Progenitor cell of endocrine pancreas (in vitro differentiated cells): ENCODE data around the gene OR52L1. TPM values are rescaled to one million over a fixed set of nuclear protein-coding genes. Genes with fewer than 3 reads are reported as not detected.

Source experiments
- DNase-seq: peaks from one replicate; pipeline ENCODE4 v3.0.0; 2021; ENCODE audit warnings: low spot score; ENCODE audit not compliant: unreplicated experiment
- H3K27ac Mint-ChIP-seq: 2 replicates; pipeline ENCODE4 v1.8.0; 2021; ENCODE audit warnings: mild to moderate bottlenecking, moderate library complexity, mixed read lengths
- H3K27me3 Mint-ChIP-seq: 2 replicates; pipeline ENCODE4 v1.8.0; 2021; ENCODE audit warnings: mixed read lengths
- H3K36me3 Mint-ChIP-seq: 2 replicates; pipeline ENCODE4 v1.8.0; 2022; ENCODE audit warnings: mixed read lengths; ENCODE audit not compliant: insufficient read depth
- H3K4me1 Mint-ChIP-seq: 2 replicates; pipeline ENCODE4 v1.8.0; 2021; ENCODE audit warnings: low read depth, mixed read lengths
- H3K4me3 Mint-ChIP-seq: 2 replicates; pipeline ENCODE4 v1.8.0; 2021; ENCODE audit warnings: low read depth, mild to moderate bottlenecking, moderate library complexity, mixed read lengths
- H3K9me3 Mint-ChIP-seq: 2 replicates; pipeline ENCODE4 v1.8.0; 2021; ENCODE audit warnings: low read depth, mixed read lengths
- long read RNA-seq: library from polyadenylated mRNA; unstranded; transcript quantifications from one replicate; pipeline ENCODE4 v2.0.0, GENCODE V29; 2020
- total RNA-seq: library from RNA; stranded (reverse); gene quantifications from 2 replicates; pipeline ENCODE4 v1.2.1, GENCODE V29; 2021
- TF ChIP-seq, protein P1 (sequence below): fragments of 200-600 bp; sonication (generic); IDR thresholded peaks from one replicate; pipeline ENCODE4 v1.5.0; 2021; ENCODE audit warnings: antibody characterized with exemption, mild to moderate bottlenecking; ENCODE audit not compliant: unreplicated experiment

OR52L1 gene
- not detected in 2 replicates for total RNA-seq
- long read RNA-seq, result 0 reads

- Mint-ChIP-seq H3K4me1 (peaks cover 3% of the 10 kb centered on the region), H3K9me3 (peaks cover 3% of the 10 kb centered on the region), H3K27ac (no peak within 1 kb of the TSS), H3K4me3 (no peak within 1 kb of the TSS), H3K36me3 (no peaks in the 10 kb centered on the region), H3K27me3 (peaks cover 8% of the 10 kb centered on the region)
- no peak for DNase-seq
- TF ChIP-seq, protein P1, sequence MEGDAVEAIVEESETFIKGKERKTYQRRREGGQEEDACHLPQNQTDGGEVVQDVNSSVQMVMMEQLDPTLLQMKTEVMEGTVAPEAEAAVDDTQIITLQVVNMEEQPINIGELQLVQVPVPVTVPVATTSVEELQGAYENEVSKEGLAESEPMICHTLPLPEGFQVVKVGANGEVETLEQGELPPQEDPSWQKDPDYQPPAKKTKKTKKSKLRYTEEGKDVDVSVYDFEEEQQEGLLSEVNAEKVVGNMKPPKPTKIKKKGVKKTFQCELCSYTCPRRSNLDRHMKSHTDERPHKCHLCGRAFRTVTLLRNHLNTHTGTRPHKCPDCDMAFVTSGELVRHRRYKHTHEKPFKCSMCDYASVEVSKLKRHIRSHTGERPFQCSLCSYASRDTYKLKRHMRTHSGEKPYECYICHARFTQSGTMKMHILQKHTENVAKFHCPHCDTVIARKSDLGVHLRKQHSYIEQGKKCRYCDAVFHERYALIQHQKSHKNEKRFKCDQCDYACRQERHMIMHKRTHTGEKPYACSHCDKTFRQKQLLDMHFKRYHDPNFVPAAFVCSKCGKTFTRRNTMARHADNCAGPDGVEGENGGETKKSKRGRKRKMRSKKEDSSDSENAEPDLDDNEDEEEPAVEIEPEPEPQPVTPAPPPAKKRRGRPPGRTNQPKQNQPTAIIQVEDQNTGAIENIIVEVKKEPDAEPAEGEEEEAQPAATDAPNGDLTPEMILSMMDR, result no peak
These were observed at the start of gene OR52L1 for GRCh38 chr11:5986885-5987284. OR52L1 (minus strand) TSS chr11:5986985; CDS start chr11:5986930, 55 bp downstream.

DNA sequence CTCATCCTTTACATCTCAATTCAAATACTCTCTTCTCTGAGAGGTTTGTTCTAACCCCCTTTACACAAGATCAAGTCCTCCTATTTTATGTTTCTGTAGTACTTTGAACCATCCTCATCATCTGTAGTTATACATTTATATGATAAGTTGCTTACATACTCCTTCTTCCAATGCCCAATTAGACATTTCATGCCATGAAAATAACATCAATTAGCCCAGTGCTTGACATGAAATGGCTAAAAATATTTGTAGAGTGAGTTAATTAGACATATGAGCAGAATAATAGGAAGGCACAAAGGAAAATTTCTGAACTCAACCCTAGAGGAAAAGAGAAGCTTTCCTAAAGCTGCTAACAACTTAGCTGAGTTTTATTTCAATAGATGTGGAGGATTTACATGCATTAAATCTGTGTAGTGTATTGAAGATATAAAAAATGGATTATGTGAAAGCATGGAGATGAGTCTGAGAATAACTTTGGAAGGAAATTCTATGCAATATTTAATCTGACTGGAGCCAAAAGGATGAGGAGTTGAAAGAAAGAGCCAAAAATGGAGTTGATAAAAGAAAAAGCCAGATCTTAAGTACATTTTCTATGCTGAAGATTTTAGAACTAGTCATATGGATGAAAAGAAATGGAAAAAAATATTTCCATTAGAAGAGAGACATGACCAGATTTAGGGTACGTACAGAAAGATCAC lies 44.1 kb upstream of the OR52L1 start, which contains the start of gene OR56A1:
Gene OR56A1 (minus strand): TSS at position 51 of the 698 bp plus-strand sequence. CDS start 3,066 bp downstream, outside the sequence.
- no peak within 1 kb of the TSS for H3K4me3 Mint-ChIP-seq
- H3K4me1 Mint-ChIP-seq, result no peaks in the 10 kb centered on the region
- no peaks in the 10 kb centered on the region for H3K9me3 Mint-ChIP-seq
- TF ChIP-seq, protein P1, result no peak
- no peaks in the 10 kb centered on the region for H3K27me3 Mint-ChIP-seq
- no peak within 1 kb of the TSS for H3K27ac Mint-ChIP-seq
- H3K36me3 Mint-ChIP-seq, result no peaks in the 10 kb centered on the region
- DNase-seq, result no peak

DNA sequence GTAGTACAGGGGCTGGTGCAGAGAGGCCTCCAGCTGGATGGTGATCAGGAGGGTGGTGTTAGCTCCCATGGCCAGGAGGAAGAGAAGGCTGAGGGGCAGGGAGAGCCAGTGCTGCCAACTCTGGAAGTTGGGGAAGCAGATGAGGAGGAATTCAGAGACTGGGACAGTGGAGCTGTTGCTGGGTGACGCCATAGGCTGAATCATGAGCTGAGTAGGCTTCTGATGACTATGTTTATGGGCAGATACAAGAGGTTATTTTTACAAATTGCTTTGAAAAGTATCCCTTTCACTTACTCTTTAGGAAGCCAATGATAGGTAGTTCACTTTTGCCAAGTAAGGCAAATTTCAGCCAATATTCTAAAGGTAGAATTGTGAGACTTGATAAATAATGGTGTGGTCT lies 40.7 kb upstream of the OR52L1 start:
- H3K4me3 Mint-ChIP-seq, result no peak overlapping the region
- no peaks in the 10 kb centered on the region for H3K27me3 Mint-ChIP-seq
- TF ChIP-seq, protein P1, result no peak
- H3K4me1 Mint-ChIP-seq, result no peaks in the 10 kb centered on the region
- no peaks in the 10 kb centered on the region for H3K36me3 Mint-ChIP-seq
- no peaks in the 10 kb centered on the region for H3K9me3 Mint-ChIP-seq
- DNase-seq, result no peak
- no peak overlapping the region for H3K27ac Mint-ChIP-seq

GRCh38 chr11:6025056-6025455 lies 38.3 kb upstream of the OR52L1 start:
- TF ChIP-seq, protein P1, result no peak
- DNase-seq, result no peak
- no peak overlapping the region for H3K4me3 Mint-ChIP-seq
- no peaks in the 10 kb centered on the region for H3K36me3 Mint-ChIP-seq
- H3K4me1 Mint-ChIP-seq, result no peaks in the 10 kb centered on the region
- H3K27me3 Mint-ChIP-seq, result no peaks in the 10 kb centered on the region
- H3K9me3 Mint-ChIP-seq, result no peaks in the 10 kb centered on the region
- no peak overlapping the region for H3K27ac Mint-ChIP-seq

GRCh38 chr11:6022956-6023355 lies 36.2 kb upstream of the OR52L1 start:
- no peak overlapping the region for H3K27ac Mint-ChIP-seq
- H3K36me3 Mint-ChIP-seq, result no peaks in the 10 kb centered on the region
- no peaks in the 10 kb centered on the region for H3K9me3 Mint-ChIP-seq
- TF ChIP-seq, protein P1, result peak; percentile 70
- H3K4me1 Mint-ChIP-seq, result no peaks in the 10 kb centered on the region
- no peaks in the 10 kb centered on the region for H3K27me3 Mint-ChIP-seq
- DNase-seq, result no peak
- no peak overlapping the region for H3K4me3 Mint-ChIP-seq
